Measurements from ENCODE around the gene LPP. TPM values are rescaled to one million over a fixed set of nuclear protein-coding genes. Genes with fewer than 3 reads are reported as not detected.

Gene LPP
- polyA plus RNA-seq, 2 of the 4 experiments (the other 2 are of a cell fraction): 11.0 to 30.8 TPM

DNA sequence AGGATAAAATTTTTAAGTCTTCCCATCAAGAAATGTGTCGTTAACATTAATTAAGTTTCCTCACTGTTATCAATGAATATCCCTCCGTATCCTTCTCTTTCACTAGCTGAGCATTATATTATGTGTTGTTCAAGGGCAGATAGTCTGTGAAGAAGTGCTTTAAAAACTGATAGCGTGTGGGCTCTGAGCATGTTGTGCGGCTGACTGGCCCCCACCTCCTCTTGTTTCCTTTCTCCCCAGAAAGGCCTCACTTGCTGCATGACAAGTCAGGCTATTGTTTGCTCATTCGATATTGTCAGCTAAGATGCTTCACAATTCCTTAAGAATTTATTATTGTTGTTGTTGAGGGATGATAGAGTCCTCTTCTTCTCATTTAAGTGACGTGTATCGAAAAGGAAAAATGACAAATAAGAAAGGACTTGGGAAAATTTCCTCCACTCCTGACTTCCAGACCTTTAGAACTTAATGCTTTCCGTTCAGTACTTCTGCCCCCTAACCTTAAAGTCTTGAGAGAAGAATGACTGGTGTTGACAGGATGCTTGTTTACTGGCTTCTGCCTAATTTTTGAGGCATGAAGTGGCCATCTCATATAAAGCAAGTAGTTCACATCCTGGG is 298.3 kb downstream of the LPP start (continued):
- TF ChIP-seq, protein P1, sequence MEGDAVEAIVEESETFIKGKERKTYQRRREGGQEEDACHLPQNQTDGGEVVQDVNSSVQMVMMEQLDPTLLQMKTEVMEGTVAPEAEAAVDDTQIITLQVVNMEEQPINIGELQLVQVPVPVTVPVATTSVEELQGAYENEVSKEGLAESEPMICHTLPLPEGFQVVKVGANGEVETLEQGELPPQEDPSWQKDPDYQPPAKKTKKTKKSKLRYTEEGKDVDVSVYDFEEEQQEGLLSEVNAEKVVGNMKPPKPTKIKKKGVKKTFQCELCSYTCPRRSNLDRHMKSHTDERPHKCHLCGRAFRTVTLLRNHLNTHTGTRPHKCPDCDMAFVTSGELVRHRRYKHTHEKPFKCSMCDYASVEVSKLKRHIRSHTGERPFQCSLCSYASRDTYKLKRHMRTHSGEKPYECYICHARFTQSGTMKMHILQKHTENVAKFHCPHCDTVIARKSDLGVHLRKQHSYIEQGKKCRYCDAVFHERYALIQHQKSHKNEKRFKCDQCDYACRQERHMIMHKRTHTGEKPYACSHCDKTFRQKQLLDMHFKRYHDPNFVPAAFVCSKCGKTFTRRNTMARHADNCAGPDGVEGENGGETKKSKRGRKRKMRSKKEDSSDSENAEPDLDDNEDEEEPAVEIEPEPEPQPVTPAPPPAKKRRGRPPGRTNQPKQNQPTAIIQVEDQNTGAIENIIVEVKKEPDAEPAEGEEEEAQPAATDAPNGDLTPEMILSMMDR (IDR thresholded peaks at IDR 0.05): no peak
- TF ChIP-seq HEYL (CRISPR knock-in tag; IDR thresholded peaks at IDR 0.05): no peak

DNA sequence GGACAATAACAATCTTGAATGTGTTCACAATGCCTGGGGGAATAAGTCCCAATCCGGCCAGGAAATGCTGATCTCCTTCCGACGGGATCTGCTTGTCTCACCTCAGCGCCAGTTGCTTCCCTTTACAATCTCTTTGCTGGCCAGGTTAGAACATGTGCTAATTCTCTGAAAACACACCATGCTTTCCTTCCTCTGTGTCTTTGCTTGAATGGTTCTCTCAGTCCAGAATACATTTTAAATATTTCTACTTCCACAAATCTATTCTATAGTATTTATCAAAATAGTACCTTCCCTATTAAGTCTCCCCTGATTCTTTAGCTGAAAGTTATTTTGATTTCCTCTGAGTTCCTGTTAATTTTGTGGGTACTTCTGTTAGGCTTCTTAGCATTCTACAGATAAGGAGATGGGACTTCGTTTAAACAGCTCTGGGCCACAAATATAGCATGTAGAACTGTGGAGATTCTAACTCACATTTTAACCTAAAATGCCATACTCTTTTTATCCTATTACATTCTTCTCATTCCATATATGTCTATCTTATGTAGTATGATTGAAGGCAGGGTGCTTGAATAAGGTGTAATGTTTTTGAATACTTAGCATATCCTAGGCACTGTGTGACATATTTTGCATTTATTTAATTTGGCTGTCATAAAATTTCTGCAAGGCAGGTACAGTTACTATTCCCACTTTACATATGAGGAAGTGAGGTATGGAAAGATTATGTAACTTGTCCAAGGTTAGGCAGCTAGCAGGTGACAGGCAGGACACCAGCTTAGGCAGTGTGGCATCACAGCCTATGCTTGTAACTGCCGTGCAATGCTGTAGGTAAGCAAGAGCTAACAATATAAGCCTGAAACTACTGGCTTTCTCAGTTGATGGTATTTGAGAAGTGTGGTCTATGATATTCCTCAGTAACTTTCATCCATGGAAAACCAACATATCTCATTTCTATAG is 299.8 kb downstream of the LPP start:
- Histone ChIP-seq H3K4me2 (no peak overlapping the region), H3K27ac (no peak overlapping the region), H3K4me1 (no peaks in the 10 kb centered on the region), H3K9me3 (no peaks in the 10 kb centered on the region), H3K4me3 (no peak overlapping the region)
- DNase-seq (ENCODE audit: low read depth in 1 of 2, low spot score in 1 of 2) (no peak), FAIRE-seq (no peak), ATAC-seq (no peak)
- POLR2A ChIA-PET: no interaction called here
- TF ChIP-seq HEYL (CRISPR knock-in tag; IDR thresholded peaks at IDR 0.05) (no peak), RARB (CRISPR knock-in tag; IDR thresholded peaks at IDR 0.05) (no peak), HOXB5 (CRISPR knock-in tag; IDR thresholded peaks at IDR 0.05) (no peak), TFCP2L1 (CRISPR knock-in tag; IDR thresholded peaks at IDR 0.05) (no peak), ZNF302 (CRISPR knock-in tag; IDR thresholded peaks at IDR 0.05) (no peak), ZC3H11A (IDR thresholded peaks at IDR 0.05) (no peak), CHD4 (IDR thresholded peaks at IDR 0.05; ENCODE audit: borderline replicate concordance) (no peak), JUN (IDR thresholded peaks at IDR 0.05) (no peak), POLR2AphosphoS2 (conservative IDR thresholded peaks at IDR 0.05; ENCODE audit: low read length) (no peak), KDM5A (IDR thresholded peaks at IDR 0.05) (no peak)
- TF ChIP-seq, protein P2, sequence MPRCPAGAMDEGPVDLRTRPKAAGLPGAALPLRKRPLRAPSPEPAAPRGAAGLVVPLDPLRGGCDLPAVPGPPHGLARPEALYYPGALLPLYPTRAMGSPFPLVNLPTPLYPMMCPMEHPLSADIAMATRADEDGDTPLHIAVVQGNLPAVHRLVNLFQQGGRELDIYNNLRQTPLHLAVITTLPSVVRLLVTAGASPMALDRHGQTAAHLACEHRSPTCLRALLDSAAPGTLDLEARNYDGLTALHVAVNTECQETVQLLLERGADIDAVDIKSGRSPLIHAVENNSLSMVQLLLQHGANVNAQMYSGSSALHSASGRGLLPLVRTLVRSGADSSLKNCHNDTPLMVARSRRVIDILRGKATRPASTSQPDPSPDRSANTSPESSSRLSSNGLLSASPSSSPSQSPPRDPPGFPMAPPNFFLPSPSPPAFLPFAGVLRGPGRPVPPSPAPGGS (IDR thresholded peaks at IDR 0.05): no peak
- CTCF ChIA-PET: no interaction called here
- 95% methylated on average over 6 of the region's 6 CpGs for WGBS (ENCODE audit: missing lambda C conversion rate)

DNA sequence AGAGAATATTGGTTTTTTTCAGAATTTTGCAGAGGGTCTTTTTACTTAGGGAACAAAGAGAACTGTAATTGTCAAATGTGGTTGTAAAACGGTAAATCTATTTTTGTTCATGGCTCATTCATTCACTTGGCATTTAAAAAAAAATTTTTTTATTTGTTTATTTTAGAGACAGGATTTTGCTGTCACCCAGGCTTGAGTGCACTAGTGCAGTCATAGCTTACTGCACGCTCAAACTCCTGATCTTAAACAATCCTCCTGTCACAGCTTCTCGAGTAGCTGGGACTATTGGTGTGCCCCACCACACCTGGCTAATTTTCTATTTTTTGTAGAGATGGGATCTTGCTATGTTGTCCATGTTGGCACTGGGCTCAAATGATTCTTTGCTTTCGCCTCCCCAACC is 301.8 kb downstream of the LPP start:
- no peaks in the 10 kb centered on the region for H3K4me1 ChIP-seq
- POLR2A ChIA-PET: no interaction called here
- no peak for DNase-seq (ENCODE audit: low read depth in 1 of 2, low spot score in 1 of 2)
- no peak overlapping the region for H3K27ac ChIP-seq
- no peaks in the 10 kb centered on the region for H3K9me3 ChIP-seq
- TF ChIP-seq ZNF302 (CRISPR knock-in tag; IDR thresholded peaks at IDR 0.05) (no peak), CHD2 (IDR thresholded peaks at IDR 0.05; ENCODE audit: low read length, partially characterized antibody) (no peak), JUN (IDR thresholded peaks at IDR 0.05) (no peak), CBX8 (IDR thresholded peaks at IDR 0.05) (no peak)
- no peak overlapping the region for H3K4me3 ChIP-seq
- ATAC-seq: no peak
- no peak for FAIRE-seq
- no peak overlapping the region for H3K4me2 ChIP-seq
- 85% methylated on average over 4 of the region's 4 CpGs for WGBS (ENCODE audit: missing lambda C conversion rate)
- CTCF ChIA-PET: interaction anchor here (1.0 kb wide), 1 partner anchor 24 kb away, joined by 3 read pairs; no protein-coding TSS in a partner anchor

DNA sequence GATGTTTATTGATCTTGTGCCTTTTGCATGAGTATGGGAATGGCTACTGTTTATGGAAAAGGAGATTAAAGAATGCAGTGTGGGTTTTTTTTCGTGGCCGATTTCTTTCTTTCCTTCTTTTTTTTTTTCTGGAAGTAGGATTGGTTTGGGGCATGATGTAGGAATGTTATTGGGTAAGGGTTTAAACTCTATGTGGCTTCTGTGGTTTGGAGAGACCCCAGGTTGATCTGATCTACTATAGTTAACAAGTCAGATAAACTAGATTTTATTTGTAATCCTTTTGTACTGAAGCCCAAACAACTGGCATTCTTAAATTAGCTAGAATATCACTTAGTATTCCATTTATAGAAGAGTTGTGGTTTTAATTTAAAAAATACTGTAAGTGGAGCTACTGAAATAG is 304.8 kb downstream of the LPP start:
- Histone ChIP-seq H3K4me1 (no peaks in the 10 kb centered on the region), H3K9me3 (no peaks in the 10 kb centered on the region), H3K4me3 (no peak overlapping the region), H3K4me2 (no peak overlapping the region), H3K27ac (no peak overlapping the region)
- WGBS (ENCODE audit: missing lambda C conversion rate): 94% methylated on average over 2 of the region's 2 CpGs
- TF ChIP-seq, protein P1 (IDR thresholded peaks at IDR 0.05): no peak
- TF ChIP-seq EP300 (IDR thresholded peaks at IDR 0.05): no peak
- no peak for TF ChIP-seq MAFK (IDR thresholded peaks at IDR 0.05; ENCODE audit: partially characterized antibody)
- TF ChIP-seq RCOR1 (IDR thresholded peaks at IDR 0.05; ENCODE audit: low read depth, low read length): no peak
- no peak for TF ChIP-seq JUNB (IDR thresholded peaks at IDR 0.05)
- no peak for TF ChIP-seq CBX8 (IDR thresholded peaks at IDR 0.05)
- FAIRE-seq (no peak), DNase-seq (ENCODE audit: low read depth in 1 of 2, low spot score in 1 of 2) (no peak), ATAC-seq (no peak)
- ChIA-PET CTCF (interaction anchor here (0.6 to 1.4 kb wide), 2 partner anchors 11 to 15 kb away, joined by 3 to 4 read pairs; no protein-coding TSS in a partner anchor), POLR2A (no interaction called here)
